GM12873 (cell line): Measurements from ENCODE around the gene PVRIG.

ENCODE experiments used
- CTCF ChIP-seq: IDR thresholded peaks from 2 replicates; pipeline ENCODE4 v1.5.1; 2012; ENCODE audit warnings: low read depth, mild to moderate bottlenecking, moderate library complexity, low read length, control low read depth; ENCODE audit not compliant: insufficient read depth; ENCODE audit errors: missing control alignments

Gene PVRIG

GRCh38 chr7:100209493-100209892 is 10.3 kb upstream of the PVRIG start:
- no peak for TF ChIP-seq CTCF

- no peak for TF ChIP-seq CTCF
Observed at GRCh38 chr7:100210805-100211204, 8.9 kb upstream of the PVRIG start.

- no peak for TF ChIP-seq CTCF
Observed at GRCh38 chr7:100211342-100211780, 8.4 kb upstream of the PVRIG start.

- no peak for TF ChIP-seq CTCF
Observed at GRCh38 chr7:100212631-100213286, 7.0 kb upstream of the PVRIG start.

GRCh38 chr7:100213672-100214071 is 6.1 kb upstream of the PVRIG start:
- no peak for TF ChIP-seq CTCF

GRCh38 chr7:100215895-100216294 is 3.9 kb upstream of the PVRIG start:
- no peak for TF ChIP-seq CTCF

- TF ChIP-seq CTCF = peak; percentile 56
Observed at GRCh38 chr7:100217934-100218333, 1.8 kb upstream of the PVRIG start.
